Fibroblast of lung (primary cell): ENCODE results near the gene EXOSC5.
"Not testable (repeated sequence)": the region's sequence is repeated elsewhere in the genome, so short reads cannot be mapped to it uniquely, and the experiment has no call there.

Experiments
- CTCF ChIP-seq, 2 donors: IDR thresholded peaks in 1 of 2; conservative IDR thresholded peaks in 1 of 2; 1 replicate in 1 of 2; 2 replicates in 1 of 2; pipeline ENCODE4 v1.5.1; 2011 to 2012; ENCODE audit warnings: low read length in 2 of 2, control low read depth in 1 of 2, inconsistent platforms in 1 of 2, low read depth in 1 of 2, mild to moderate bottlenecking in 1 of 2
- EZH2 ChIP-seq: IDR thresholded peaks from 2 replicates; pipeline ENCODE4 v1.5.1; 2012; ENCODE audit warnings: low read length, control low read depth, mild to moderate bottlenecking; ENCODE audit errors: missing control alignments

DNA sequence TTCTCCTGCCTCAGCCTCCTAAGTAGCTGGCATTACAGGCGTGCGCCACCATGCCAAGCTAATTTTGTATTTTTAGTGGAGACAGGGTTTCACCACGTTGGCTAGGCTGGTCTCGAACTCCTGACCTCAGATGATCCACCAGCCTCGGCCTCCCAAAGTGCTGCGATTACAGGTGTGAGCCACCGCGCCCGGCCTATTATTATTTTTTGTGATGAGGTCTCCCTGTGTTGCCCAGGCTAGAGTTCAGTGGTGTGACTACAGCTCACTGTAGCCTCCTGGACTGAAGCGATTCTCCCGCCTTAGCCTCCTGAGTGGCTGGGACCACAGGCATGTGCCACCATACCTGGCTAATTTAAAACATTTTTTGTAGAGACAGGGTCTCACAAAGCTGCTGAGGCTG, 38.2 kb upstream of the EXOSC5 start:
- not testable (repeated sequence) for TF ChIP-seq CTCF (conservative IDR thresholded peaks at IDR 0.05 in 1 of 2, IDR thresholded peaks at IDR 0.05 in 1 of 2; ENCODE audit: low read depth in 1 of 2, low read length in 2 of 2); EZH2
